ENCODE measurements around the gene NBEAL2.

DNA sequence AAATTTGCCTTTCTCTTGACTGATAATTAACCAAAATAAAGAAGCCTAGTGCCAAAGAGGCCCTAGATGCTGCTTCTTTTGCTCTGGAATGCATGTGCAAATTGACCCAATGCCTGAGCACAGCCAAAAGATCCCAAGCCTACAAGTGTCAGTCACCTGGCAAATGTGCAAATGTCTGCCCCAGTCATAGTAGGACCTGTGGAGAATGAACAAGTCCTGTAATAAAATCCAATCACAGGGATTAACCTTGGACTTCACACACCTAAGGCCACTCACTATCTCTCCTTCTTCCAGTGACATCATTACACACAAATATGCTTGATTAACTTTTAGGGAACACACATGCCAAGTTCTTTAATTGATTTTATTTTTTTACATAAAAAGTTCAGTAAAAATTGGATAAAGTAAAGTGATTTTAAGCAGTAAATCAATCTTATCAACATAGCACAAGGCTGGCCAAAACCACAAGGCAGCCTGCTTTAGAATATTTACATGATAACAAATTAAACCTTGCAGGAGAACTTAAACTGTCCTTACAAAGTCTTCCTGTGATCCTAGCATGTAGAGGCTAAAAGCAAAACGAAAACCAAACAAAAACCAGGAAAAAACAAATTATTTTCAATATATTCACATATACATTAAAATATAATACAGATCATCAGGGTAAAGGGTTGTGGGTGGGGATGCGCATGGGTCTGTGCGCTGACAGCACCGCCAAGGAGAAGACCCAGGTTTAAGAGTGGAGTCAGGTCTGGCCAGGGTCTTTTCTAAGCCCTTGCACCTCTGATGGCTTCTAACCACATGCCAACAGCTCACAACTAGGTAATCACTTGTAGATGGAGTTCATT is 36.8 kb downstream of the NBEAL2 start:
- TF ChIP-seq, protein P1, sequence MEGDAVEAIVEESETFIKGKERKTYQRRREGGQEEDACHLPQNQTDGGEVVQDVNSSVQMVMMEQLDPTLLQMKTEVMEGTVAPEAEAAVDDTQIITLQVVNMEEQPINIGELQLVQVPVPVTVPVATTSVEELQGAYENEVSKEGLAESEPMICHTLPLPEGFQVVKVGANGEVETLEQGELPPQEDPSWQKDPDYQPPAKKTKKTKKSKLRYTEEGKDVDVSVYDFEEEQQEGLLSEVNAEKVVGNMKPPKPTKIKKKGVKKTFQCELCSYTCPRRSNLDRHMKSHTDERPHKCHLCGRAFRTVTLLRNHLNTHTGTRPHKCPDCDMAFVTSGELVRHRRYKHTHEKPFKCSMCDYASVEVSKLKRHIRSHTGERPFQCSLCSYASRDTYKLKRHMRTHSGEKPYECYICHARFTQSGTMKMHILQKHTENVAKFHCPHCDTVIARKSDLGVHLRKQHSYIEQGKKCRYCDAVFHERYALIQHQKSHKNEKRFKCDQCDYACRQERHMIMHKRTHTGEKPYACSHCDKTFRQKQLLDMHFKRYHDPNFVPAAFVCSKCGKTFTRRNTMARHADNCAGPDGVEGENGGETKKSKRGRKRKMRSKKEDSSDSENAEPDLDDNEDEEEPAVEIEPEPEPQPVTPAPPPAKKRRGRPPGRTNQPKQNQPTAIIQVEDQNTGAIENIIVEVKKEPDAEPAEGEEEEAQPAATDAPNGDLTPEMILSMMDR (IDR thresholded peaks at IDR 0.05 in 4 of 5, conservative IDR thresholded peaks at IDR 0.05 in 1 of 5) = no peak
- TF ChIP-seq POLR2A (IDR thresholded peaks at IDR 0.05) = no peak

All from gastrocnemius medialis (tissue), 4 donors.